H9 (cell line): ENCODE data around the gene STK11. TPM values are rescaled to one million over a fixed set of nuclear protein-coding genes. Genes with fewer than 3 reads are reported as not detected.

Source experiments
- DNase-seq: peaks from one replicate; pipeline ENCODE4 v3.0.0-alpha.2; 2017
- H2AFZ ChIP-seq: one replicate; pipeline ENCODE4 v1.6.1; 2013; ENCODE audit warnings: mild to moderate bottlenecking, low read length, control low read depth, moderate library complexity
- H2AK5ac ChIP-seq: 2 replicates; pipeline ENCODE4 v1.6.1; 2013; ENCODE audit warnings: low read length, control low read depth, mixed read lengths; ENCODE audit not compliant: insufficient read length
- H2BK120ac ChIP-seq: one replicate; pipeline ENCODE4 v1.6.1; 2013; ENCODE audit warnings: low read depth, mild to moderate bottlenecking, low read length, control low read depth, inconsistent platforms; ENCODE audit not compliant: poor library complexity, severe bottlenecking
- H2BK12ac ChIP-seq: 2 replicates; pipeline ENCODE4 v1.6.1; 2013; ENCODE audit warnings: low read length, control low read depth, mixed read lengths, low read depth; ENCODE audit not compliant: insufficient read length
- H2BK15ac ChIP-seq: 2 replicates; pipeline ENCODE4 v1.6.1; 2013; ENCODE audit warnings: low read depth, low read length, control low read depth
- H2BK20ac ChIP-seq: one replicate; pipeline ENCODE4 v1.6.1; 2013; ENCODE audit warnings: low read depth, mild to moderate bottlenecking, low read length, control low read depth, inconsistent platforms; ENCODE audit not compliant: poor library complexity, severe bottlenecking
- H2BK5ac ChIP-seq: 2 replicates; pipeline ENCODE4 v1.6.1; 2013; ENCODE audit warnings: low read length, control low read depth, mixed read lengths; ENCODE audit not compliant: insufficient read length
- H3K14ac ChIP-seq: 2 replicates; pipeline ENCODE4 v1.6.1; 2013; ENCODE audit warnings: low read length, control low read depth; ENCODE audit not compliant: insufficient read depth
- H3K18ac ChIP-seq: 2 replicates; pipeline ENCODE4 v1.6.1; 2013; ENCODE audit warnings: low read depth, mild to moderate bottlenecking, mixed read lengths, low read length, control low read depth; ENCODE audit not compliant: insufficient read length
- H3K23ac ChIP-seq: 2 replicates; pipeline ENCODE4 v1.6.1; 2013; ENCODE audit warnings: low read length, control low read depth, mixed read lengths, low read depth; ENCODE audit not compliant: insufficient read length
- H3K23me2 ChIP-seq: 2 replicates; pipeline ENCODE4 v1.6.1; 2013; ENCODE audit warnings: low read depth, mild to moderate bottlenecking, mixed read lengths, low read length, control low read depth; ENCODE audit not compliant: insufficient read length, poor library complexity, severe bottlenecking
- H3K27ac ChIP-seq: 2 replicates; pipeline ENCODE4 v1.5.1; 2013; ENCODE audit warnings: low read length, control low read depth, mixed read lengths, low read depth; ENCODE audit not compliant: insufficient read length
- H3K27me3 ChIP-seq: 2 replicates; pipeline ENCODE4 v1.6.1; 2013; ENCODE audit warnings: low read length, control low read depth, inconsistent platforms; ENCODE audit not compliant: insufficient read depth
- H3K4ac ChIP-seq: 2 replicates; pipeline ENCODE4 v1.6.1; 2013; ENCODE audit warnings: low read depth, mild to moderate bottlenecking, control low read depth, inconsistent platforms, low read length, moderate library complexity
- H3K4me1 ChIP-seq: 2 replicates; pipeline ENCODE4 v1.6.1; 2013; ENCODE audit warnings: low read length, control low read depth, inconsistent platforms; ENCODE audit not compliant: insufficient read depth
- H3K4me2 ChIP-seq: 2 replicates; pipeline ENCODE4 v1.6.1; 2013; ENCODE audit warnings: low read length, control low read depth, mixed read lengths; ENCODE audit not compliant: insufficient read length, insufficient read depth
- H3K56ac ChIP-seq: 2 replicates; pipeline ENCODE4 v1.6.1; 2013; ENCODE audit warnings: low read depth, mild to moderate bottlenecking, mixed read lengths, low read length, control low read depth; ENCODE audit not compliant: insufficient read length
- H3K79me1 ChIP-seq: 2 replicates; pipeline ENCODE4 v1.6.1; 2013; ENCODE audit warnings: low read depth, mild to moderate bottlenecking, moderate library complexity, low read length, control low read depth, inconsistent platforms; ENCODE audit not compliant: insufficient read depth, poor library complexity, severe bottlenecking
- H3K79me2 ChIP-seq: 2 replicates; pipeline ENCODE4 v1.6.1; 2013; ENCODE audit warnings: low read length, control low read depth, inconsistent platforms; ENCODE audit not compliant: insufficient read depth
- H3K9ac ChIP-seq: 2 replicates; pipeline ENCODE4 v1.6.1; 2013; ENCODE audit warnings: low read length, control low read depth, mixed read lengths; ENCODE audit not compliant: insufficient read length; ENCODE audit errors: extremely low read depth
- H3K9me3 ChIP-seq: one replicate; pipeline ENCODE4 v1.6.1; 2013; ENCODE audit warnings: low read depth, low read length, inconsistent platforms; ENCODE audit not compliant: control insufficient read depth
- H3T11ph ChIP-seq: one replicate; pipeline ENCODE4 v1.6.1; 2013; ENCODE audit warnings: mild to moderate bottlenecking, low read length, control low read depth, inconsistent platforms
- H4K20me1 ChIP-seq: one replicate; pipeline ENCODE4 v1.6.1; 2013; ENCODE audit not compliant: control insufficient read depth, insufficient read length, insufficient read depth
- H4K5ac ChIP-seq: 2 replicates; pipeline ENCODE4 v1.6.1; 2013; ENCODE audit warnings: low read depth, mild to moderate bottlenecking, mixed read lengths, low read length, control low read depth; ENCODE audit not compliant: insufficient read length
- H4K8ac ChIP-seq: replicated peaks from 2 replicates; pipeline ENCODE4 v1.6.1; 2013; ENCODE audit warnings: low read length, control low read depth, mixed read lengths, low read depth; ENCODE audit not compliant: insufficient read length
- H4K91ac ChIP-seq: 2 replicates; pipeline ENCODE4 v1.6.1; 2013; ENCODE audit warnings: low read depth, mild to moderate bottlenecking, moderate library complexity, mixed read lengths, low read length, control low read depth; ENCODE audit not compliant: insufficient read length
- H3K27ac Mint-ChIP-seq, 3 experiments: 2 replicates in 2 of 3; 3 replicates in 1 of 3; pipeline ENCODE4 v1.8.0; 2020 to 2021; ENCODE audit warnings: mixed read lengths in 3 of 3, mild to moderate bottlenecking in 1 of 3, moderate library complexity in 1 of 3
- H3K27me3 Mint-ChIP-seq: 2 replicates; pipeline ENCODE4 v1.8.0; 2021; ENCODE audit warnings: low read depth, mild to moderate bottlenecking, moderate library complexity, mixed read lengths
- H3K36me3 Mint-ChIP-seq, 3 experiments: 2 replicates in 2 of 3; 3 replicates in 1 of 3; pipeline ENCODE4 v1.8.0; 2020 to 2021; ENCODE audit warnings: low read depth in 3 of 3, mixed read lengths in 3 of 3; ENCODE audit not compliant: insufficient read depth in 1 of 3
- H3K4me1 Mint-ChIP-seq, 2 experiments: 2 replicates each; pipeline ENCODE4 v1.8.0; 2020; ENCODE audit warnings: mixed read lengths in 2 of 2
- H3K4me3 Mint-ChIP-seq, 2 experiments: 2 replicates in 1 of 2; 3 replicates in 1 of 2; pipeline ENCODE4 v1.8.0; 2020 to 2021; ENCODE audit warnings: mild to moderate bottlenecking in 2 of 2, mixed read lengths in 2 of 2, moderate library complexity in 1 of 2
- H3K9me3 Mint-ChIP-seq, 2 experiments: 2 replicates in 1 of 2; 3 replicates in 1 of 2; pipeline ENCODE4 v1.8.0; 2020; ENCODE audit warnings: mild to moderate bottlenecking in 2 of 2, mixed read lengths in 2 of 2, moderate library complexity in 1 of 2
- WGBS: extraction: QIAGEN DNeasy Blood & Tissue Kit; methylation state at CpG from one replicate; pipeline ENCODE4 v1.1.7; 2013; ENCODE audit warnings: missing lambda C conversion rate, low lambda C conversion rate, mixed read lengths; ENCODE audit not compliant: insufficient read length; ENCODE audit errors: extremely low coverage; 5-methylcytosine and 5-hydroxymethylcytosine counted together
- total RNA-seq: library from RNA; stranded (reverse); gene quantifications from 2 replicates; pipeline ENCODE4 v1.2.1, GENCODE V29; 2021
- TF ChIP-seq, protein P1 (sequence below): fragments of 200-600 bp; sonication (generic); conservative IDR thresholded peaks from 3 replicates; pipeline ENCODE4 v1.8.0; 2021; ENCODE audit warnings: antibody characterized with exemption, mild to moderate bottlenecking

STK11 gene
- total RNA-seq, 1 experiment from 2014 or later: 74.3 TPM

DNA sequence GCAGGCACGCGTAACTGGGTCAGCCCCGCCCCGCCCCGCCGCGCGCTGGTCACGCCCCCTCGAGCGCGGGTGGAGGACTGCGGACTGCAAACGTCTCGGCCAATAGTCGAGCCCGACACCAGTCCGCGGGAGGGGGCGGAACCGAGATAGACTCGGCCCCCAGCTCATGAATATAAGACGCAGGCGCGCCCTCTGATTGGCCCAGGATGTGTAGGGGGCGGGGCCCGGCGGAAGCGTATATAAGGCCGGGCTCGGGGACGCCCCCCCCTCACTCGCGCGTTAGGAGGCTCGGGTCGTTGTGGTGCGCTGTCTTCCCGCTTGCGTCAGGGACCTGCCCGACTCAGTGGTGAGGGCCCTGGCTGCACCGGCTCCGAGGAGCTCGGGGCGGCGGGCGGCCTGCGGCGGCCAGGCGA, 63.5 kb downstream of the STK11 start, which contains the start of gene CIRBP:
Gene CIRBP (plus strand): TSS at position 268 of the 413 bp plus-strand sequence. CDS start 1,602 bp downstream, outside the sequence.
- H3K4me3 Mint-ChIP-seq: peak within 1 kb of the TSS; percentile 85 to 90
- H3K9ac ChIP-seq: peak within 1 kb of the TSS; percentile 86
- no peak within 1 kb of the TSS for H2BK120ac ChIP-seq
- H3K9me3 Mint-ChIP-seq: no peaks in the 10 kb centered on the region
- peaks cover 4% of the 10 kb centered on the region; the same call in 1 of the 2 replicates for H3K4me1 ChIP-seq
- peaks cover 60 to 65% of the 10 kb centered on the region in 2 experiments for H3K4me1 Mint-ChIP-seq
- H3K27me3 Mint-ChIP-seq: peaks cover 13% of the 10 kb centered on the region
- peaks cover 9% of the 10 kb centered on the region for H3K79me1 ChIP-seq
- H3K79me2 ChIP-seq: peaks cover 4% of the 10 kb centered on the region; the same call in 1 of the 2 replicates
- no peak within 1 kb of the TSS; the same call in 1 of the 2 replicates for H2BK15ac ChIP-seq
- peak within 1 kb of the TSS; percentile 89 for H3K18ac ChIP-seq
- no peak within 1 kb of the TSS for H2BK12ac ChIP-seq
- no peak within 1 kb of the TSS; the same call in 1 of the 2 replicates for H3K4ac ChIP-seq
- H2BK20ac ChIP-seq: no peak within 1 kb of the TSS
- H3K4me2 ChIP-seq: peak within 1 kb of the TSS; percentile 87
- H2AFZ ChIP-seq: no peak within 1 kb of the TSS
- H3K14ac ChIP-seq: peak within 1 kb of the TSS; percentile 94
- H3K23ac ChIP-seq: no peak within 1 kb of the TSS
- no peaks in the 10 kb centered on the region for H3K27me3 ChIP-seq
- no peak within 1 kb of the TSS for H3T11ph ChIP-seq
- WGBS: no CpG with 5 or more reads among the region's 50 CpGs
- no peak within 1 kb of the TSS for H4K5ac ChIP-seq
- H2BK5ac ChIP-seq: peak within 1 kb of the TSS; percentile 36
- peaks cover 17% of the 10 kb centered on the region for H3K23me2 ChIP-seq
- H3K36me3 Mint-ChIP-seq: peaks cover 34 to 52% (median 41%) of the 10 kb centered on the region in 3 experiments
- no peak within 1 kb of the TSS for H4K91ac ChIP-seq
- DNase-seq: peak; percentile 99
- H2AK5ac ChIP-seq: no peak within 1 kb of the TSS
- H4K8ac ChIP-seq: no peak within 1 kb of the TSS
- no peaks in the 10 kb centered on the region for H4K20me1 ChIP-seq
- peak within 1 kb of the TSS; percentile 10 for H3K27ac ChIP-seq
- no peaks in the 10 kb centered on the region for H3K9me3 ChIP-seq
- no peak within 1 kb of the TSS for H3K56ac ChIP-seq
- peak within 1 kb of the TSS; percentile 95 to 99 (median 95) for H3K27ac Mint-ChIP-seq
- TF ChIP-seq, protein P1, sequence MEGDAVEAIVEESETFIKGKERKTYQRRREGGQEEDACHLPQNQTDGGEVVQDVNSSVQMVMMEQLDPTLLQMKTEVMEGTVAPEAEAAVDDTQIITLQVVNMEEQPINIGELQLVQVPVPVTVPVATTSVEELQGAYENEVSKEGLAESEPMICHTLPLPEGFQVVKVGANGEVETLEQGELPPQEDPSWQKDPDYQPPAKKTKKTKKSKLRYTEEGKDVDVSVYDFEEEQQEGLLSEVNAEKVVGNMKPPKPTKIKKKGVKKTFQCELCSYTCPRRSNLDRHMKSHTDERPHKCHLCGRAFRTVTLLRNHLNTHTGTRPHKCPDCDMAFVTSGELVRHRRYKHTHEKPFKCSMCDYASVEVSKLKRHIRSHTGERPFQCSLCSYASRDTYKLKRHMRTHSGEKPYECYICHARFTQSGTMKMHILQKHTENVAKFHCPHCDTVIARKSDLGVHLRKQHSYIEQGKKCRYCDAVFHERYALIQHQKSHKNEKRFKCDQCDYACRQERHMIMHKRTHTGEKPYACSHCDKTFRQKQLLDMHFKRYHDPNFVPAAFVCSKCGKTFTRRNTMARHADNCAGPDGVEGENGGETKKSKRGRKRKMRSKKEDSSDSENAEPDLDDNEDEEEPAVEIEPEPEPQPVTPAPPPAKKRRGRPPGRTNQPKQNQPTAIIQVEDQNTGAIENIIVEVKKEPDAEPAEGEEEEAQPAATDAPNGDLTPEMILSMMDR: no peak
